PC-9 (cell line): Measurements from ENCODE around the gene PPP2R5A.

Source experiments
- CTCF ChIP-seq: fragments of 200-600 bp; sonication (generic); conservative IDR thresholded peaks from 2 replicates; pipeline ENCODE4 v1.6.1; 2017; ENCODE audit warnings: mixed run types, antibody characterized with exemption, mild to moderate bottlenecking, moderate library complexity
- EZH2 ChIP-seq: fragments of 200-600 bp; sonication (generic); IDR thresholded peaks from 2 replicates; pipeline ENCODE4 v1.8.0; 2017; ENCODE audit warnings: antibody characterized with exemption, low read depth

- TF ChIP-seq CTCF (no peak), EZH2 (no peak)
Measured at GRCh38 chr1:212315184-212315583, 30.0 kb downstream of the PPP2R5A start.
